GM12875 (cell line): ENCODE results near the gene FOXB2.

Source experiments
- H3K4me3 ChIP-seq: one replicate; pipeline ENCODE4 v1.5.1; 2011; ENCODE audit warnings: low read depth, low read length, control low read depth
- CTCF ChIP-seq: IDR thresholded peaks from 2 replicates; pipeline ENCODE4 v1.5.1; 2011; ENCODE audit warnings: low read depth, mild to moderate bottlenecking, control low read depth, inconsistent platforms, low read length, moderate library complexity, borderline replicate concordance; ENCODE audit not compliant: insufficient read depth

The FOXB2 gene

GRCh38 chr9:77020413-77021290 is 1.2 kb downstream of the FOXB2 start:
- H3K4me3 ChIP-seq: no peak overlapping the region
- TF ChIP-seq CTCF: no peak

- no peak for TF ChIP-seq CTCF
Observed at GRCh38 chr9:77021291-77021894, 1.9 kb downstream of the FOXB2 start.

GRCh38 chr9:77021922-77022782 is 2.7 kb downstream of the FOXB2 start:
- H3K4me3 ChIP-seq: no peak overlapping the region
- TF ChIP-seq CTCF: no peak

More at GRCh38 chr9:77021291-77021894, 1.9 kb downstream of the FOXB2 start:
- H3K4me3 ChIP-seq: no peak overlapping the region

- H3K4me3 ChIP-seq: no peak overlapping the region
- TF ChIP-seq CTCF: no peak
Observed at GRCh38 chr9:77022783-77023440, 3.5 kb downstream of the FOXB2 start.

- H3K4me3 ChIP-seq: no peak overlapping the region
- no peak for TF ChIP-seq CTCF
Observed at GRCh38 chr9:77023726-77024125, 4.3 kb downstream of the FOXB2 start.

GRCh38 chr9:77024776-77025545 is 5.5 kb downstream of the FOXB2 start:
- no peak for TF ChIP-seq CTCF

More at GRCh38 chr9:77024776-77025545, 5.5 kb downstream of the FOXB2 start:
- H3K4me3 ChIP-seq: no peak overlapping the region
